ENCODE data around the gene TULP1. TPM values are rescaled to one million over a fixed set of nuclear protein-coding genes. Genes with fewer than 3 reads are reported as not detected.

TULP1 gene
- total RNA-seq, 1 experiment from 2014 or later: not detected

GRCh38 chr6:35474131-35474941, 38.4 kb downstream of the TULP1 start:
- H3K36me3 Mint-ChIP-seq (ENCODE audit: insufficient read depth, unreplicated experiment): peaks cover 87% of the 10 kb centered on the region
- no peaks in the 10 kb centered on the region for H3K27me3 Mint-ChIP-seq (ENCODE audit: unreplicated experiment)
- H3K4me3 Mint-ChIP-seq (ENCODE audit: low read depth, unreplicated experiment): no peak overlapping the region
- intact Hi-C loops (cut with micrococcal nuclease; ENCODE audit: unreplicated experiment): no loop called here
- DNase-seq: no peak
- no TSS peak for BruUV-seq (replicated peaks)
- CTCF ChIA-PET: interaction anchor here (0.6 to 1.1 kb wide), 2 partner anchors 22 kb away, joined by 3 to 4 read pairs; partner anchors contain the start of gene TEAD3
- peak overlapping the region; percentile 65 for H3K27ac Mint-ChIP-seq (ENCODE audit: unreplicated experiment)
- H3K9me3 Mint-ChIP-seq (ENCODE audit: low read depth, unreplicated experiment): no peaks in the 10 kb centered on the region
- no peak for TF ChIP-seq CTCF (IDR thresholded peaks at IDR 0.05; ENCODE audit: unreplicated experiment)
- peaks cover 25% of the 10 kb centered on the region for H3K4me1 Mint-ChIP-seq (ENCODE audit: low read depth, unreplicated experiment)

- Mint-ChIP-seq H3K4me3 (ENCODE audit: low read depth, unreplicated experiment) (no peak overlapping the region), H3K4me1 (ENCODE audit: low read depth, unreplicated experiment) (peaks cover 25% of the 10 kb centered on the region), H3K27me3 (ENCODE audit: unreplicated experiment) (no peaks in the 10 kb centered on the region), H3K9me3 (ENCODE audit: low read depth, unreplicated experiment) (no peaks in the 10 kb centered on the region), H3K27ac (ENCODE audit: unreplicated experiment) (peak overlapping the region; percentile 65), H3K36me3 (ENCODE audit: insufficient read depth, unreplicated experiment) (peaks cover 90% of the 10 kb centered on the region)
- DNase-seq: no peak
- no peak for TF ChIP-seq CTCF (IDR thresholded peaks at IDR 0.05; ENCODE audit: unreplicated experiment)
- intact Hi-C loops (cut with micrococcal nuclease; ENCODE audit: unreplicated experiment): no loop called here
- CTCF ChIA-PET: interaction anchor here (0.6 kb wide), 1 partner anchor 23 kb away, joined by 4 read pairs; the partner anchor contains the start of gene TEAD3
- BruUV-seq (replicated peaks): no TSS peak
These were observed 38.9 kb downstream of the TULP1 start for GRCh38 chr6:35473850-35474130.

- BruUV-seq (replicated peaks): no TSS peak
- CTCF ChIA-PET: interaction anchor here (0.6 kb wide), 1 partner anchor 23 kb away, joined by 4 read pairs; the partner anchor contains the start of gene TEAD3
- intact Hi-C loops (cut with micrococcal nuclease; ENCODE audit: unreplicated experiment): no loop called here
- Mint-ChIP-seq H3K27me3 (ENCODE audit: unreplicated experiment) (no peaks in the 10 kb centered on the region), H3K4me1 (ENCODE audit: low read depth, unreplicated experiment) (peaks cover 25% of the 10 kb centered on the region), H3K9me3 (ENCODE audit: low read depth, unreplicated experiment) (no peaks in the 10 kb centered on the region), H3K4me3 (ENCODE audit: low read depth, unreplicated experiment) (no peak overlapping the region), H3K27ac (ENCODE audit: unreplicated experiment) (peak overlapping the region; percentile 54), H3K36me3 (ENCODE audit: insufficient read depth, unreplicated experiment) (peaks cover 90% of the 10 kb centered on the region)
- TF ChIP-seq CTCF (IDR thresholded peaks at IDR 0.05; ENCODE audit: unreplicated experiment): no peak
- DNase-seq: no peak
These were observed 39.4 kb downstream of the TULP1 start for GRCh38 chr6:35473075-35473849.

GRCh38 chr6:35471836-35472345, 40.8 kb downstream of the TULP1 start:
- peak overlapping the region; percentile 100 for H3K27ac Mint-ChIP-seq (ENCODE audit: unreplicated experiment)
- CTCF ChIA-PET: interaction anchor here (0.8 to 1.7 kb wide), 2 partner anchors 18 to 23 kb away, joined by 3 to 4 read pairs; no protein-coding TSS in a partner anchor
- no TSS peak for BruUV-seq (replicated peaks)
- no peaks in the 10 kb centered on the region for H3K27me3 Mint-ChIP-seq (ENCODE audit: unreplicated experiment)
- no peak for DNase-seq
- intact Hi-C loops (cut with micrococcal nuclease; ENCODE audit: unreplicated experiment): no loop called here
- H3K9me3 Mint-ChIP-seq (ENCODE audit: low read depth, unreplicated experiment): no peaks in the 10 kb centered on the region
- no peak overlapping the region for H3K4me3 Mint-ChIP-seq (ENCODE audit: low read depth, unreplicated experiment)
- peaks cover 33% of the 10 kb centered on the region for H3K4me1 Mint-ChIP-seq (ENCODE audit: low read depth, unreplicated experiment)
- TF ChIP-seq CTCF (IDR thresholded peaks at IDR 0.05; ENCODE audit: unreplicated experiment): no peak
- H3K36me3 Mint-ChIP-seq (ENCODE audit: insufficient read depth, unreplicated experiment): peaks cover 96% of the 10 kb centered on the region
